ENCODE results near the gene FBXO46.

GRCh38 chr19:45764945-45765701, 34.4 kb upstream of the FBXO46 start:
- TF ChIP-seq SIN3A (IDR thresholded peaks at IDR 0.05; ENCODE audit: borderline replicate concordance, insufficient read depth, low read length) (no peak), REST (IDR thresholded peaks at IDR 0.05; ENCODE audit: insufficient read depth in 1 of 2, low read depth in 2 of 2, low read length in 2 of 2) (no peak)
